Endodermal cell (in vitro differentiated cells): ENCODE results near the gene PLCXD1. TPM values are rescaled to one million over a fixed set of nuclear protein-coding genes. Genes with fewer than 3 reads are reported as not detected.
A peak's percentile ranks its signal among the peaks of the same experiment; 100 is the strongest.
"Not testable (repeated sequence)": the region's sequence is repeated elsewhere in the genome, so short reads cannot be mapped to it uniquely, and the experiment has no call there.

Experiments
- DNase-seq: peaks from one replicate; pipeline ENCODE4 v3.0.0-alpha.2; 2017
- H3K27ac ChIP-seq: 2 replicates; pipeline ENCODE4 v1.5.1; 2013; ENCODE audit warnings: mild to moderate bottlenecking, low read depth, low read length, moderate library complexity
- H3K27me3 ChIP-seq: 2 replicates; pipeline ENCODE4 v1.6.1; 2013; ENCODE audit warnings: mild to moderate bottlenecking, low read length, moderate library complexity; ENCODE audit not compliant: insufficient read depth, control insufficient read depth, poor library complexity, severe bottlenecking
- H3K36me3 ChIP-seq: 2 replicates; pipeline ENCODE4 v1.7.0; 2013; ENCODE audit warnings: mild to moderate bottlenecking, low read length, moderate library complexity; ENCODE audit not compliant: control insufficient read depth, insufficient read depth
- H3K4me1 ChIP-seq: one replicate; pipeline ENCODE4 v1.7.0; 2013; ENCODE audit warnings: low read length; ENCODE audit not compliant: control insufficient read depth, insufficient read depth
- H3K4me3 ChIP-seq: 2 replicates; pipeline ENCODE4 v1.5.1; 2013; ENCODE audit warnings: mild to moderate bottlenecking, low read length, moderate library complexity
- H3K9ac ChIP-seq: 2 replicates; pipeline ENCODE4 v1.6.1; 2013; ENCODE audit warnings: mild to moderate bottlenecking, low read length, moderate library complexity; ENCODE audit not compliant: poor library complexity, severe bottlenecking; ENCODE audit errors: extremely low read depth
- H3K9me3 ChIP-seq: 2 replicates; pipeline ENCODE4 v1.6.1; 2013; ENCODE audit warnings: mild to moderate bottlenecking, low read length, moderate library complexity; ENCODE audit not compliant: control insufficient read depth
- H3K27ac Mint-ChIP-seq: 2 replicates; pipeline ENCODE4 v1.8.0; 2020; ENCODE audit warnings: mixed read lengths
- H3K27me3 Mint-ChIP-seq: 2 replicates; pipeline ENCODE4 v1.8.0; 2021; ENCODE audit warnings: mild to moderate bottlenecking, mixed read lengths; ENCODE audit not compliant: insufficient read depth
- H3K36me3 Mint-ChIP-seq: 2 replicates; pipeline ENCODE4 v1.8.0; 2020; ENCODE audit warnings: low read depth, mixed read lengths
- H3K4me1 Mint-ChIP-seq: 2 replicates; pipeline ENCODE4 v1.8.0; 2020; ENCODE audit warnings: mixed read lengths
- H3K4me3 Mint-ChIP-seq: 2 replicates; pipeline ENCODE4 v1.8.0; 2020; ENCODE audit warnings: mild to moderate bottlenecking, moderate library complexity, mixed read lengths
- H3K9me3 Mint-ChIP-seq: 2 replicates; pipeline ENCODE4 v1.8.0; 2020; ENCODE audit warnings: mild to moderate bottlenecking, mixed read lengths
- CTCF ChIP-seq: fragments of 200-600 bp; sonication (generic); conservative IDR thresholded peaks from 2 replicates; pipeline ENCODE4 v1.5.0; 2021; ENCODE audit warnings: antibody characterized with exemption, mild to moderate bottlenecking
- WGBS, 2 experiments: methylation state at CpG; one replicate each; pipeline versions ENCODE4 v1.1.5 to v1.1.7; 2013; ENCODE audit warnings: missing lambda C conversion rate in 2 of 2, mixed read lengths in 1 of 2; ENCODE audit not compliant: insufficient coverage in 1 of 2, insufficient read length in 1 of 2; 5-methylcytosine and 5-hydroxymethylcytosine counted together
- total RNA-seq, 2 donors: library from RNA; stranded (reverse); fragmentation: NEBNext Ultra II Directional in 1 of 2; extraction: Animal tissue kit (Norgen Biotek cat#: 25700) in 1 of 2; gene quantifications; 2 replicates in 1 of 2; 3 replicates in 1 of 2; pipeline ENCODE4 v1.2.1, GENCODE V29; 2021

Gene PLCXD1
- total RNA-seq, 2 donors from 2014 or later, result 70.3 to 96.9 TPM

- no peak for TF ChIP-seq CTCF
- no peaks in the 10 kb centered on the region for H3K27me3 Mint-ChIP-seq
- H3K4me1 Mint-ChIP-seq, result peaks cover 19% of the 10 kb centered on the region
- H3K9me3 Mint-ChIP-seq, result peaks cover 16% of the 10 kb centered on the region
- H3K36me3 Mint-ChIP-seq, result no peaks in the 10 kb centered on the region
- Histone ChIP-seq H3K4me1 (no peaks in the 10 kb centered on the region), H3K4me3 (no peak overlapping the region), H3K9ac (no peak overlapping the region), H3K9me3 (peaks cover 14% of the 10 kb centered on the region), H3K27ac (no peak overlapping the region), H3K27me3 (no peaks in the 10 kb centered on the region), H3K36me3 (no peaks in the 10 kb centered on the region)
- WGBS, 2 experiments, result 90 to 92% methylated on average over 17 to 28 of the region's 28 CpGs
- H3K27ac Mint-ChIP-seq, result no peak overlapping the region
- no peak overlapping the region for H3K4me3 Mint-ChIP-seq
- DNase-seq, result peak; percentile 30
These were observed 25.3 kb upstream of the PLCXD1 start for GRCh38 chrX:255923-256331.

GRCh38 chrX:257054-257453, 24.1 kb upstream of the PLCXD1 start:
- not testable (repeated sequence) for H3K27ac Mint-ChIP-seq, H3K4me1 ChIP-seq, H3K27me3 ChIP-seq, H3K4me3 Mint-ChIP-seq, H3K27ac ChIP-seq, H3K9ac ChIP-seq, H3K4me3 ChIP-seq, H3K27me3 Mint-ChIP-seq, H3K36me3 Mint-ChIP-seq, H3K36me3 ChIP-seq
- Mint-ChIP-seq H3K4me1 (peaks cover 16% of the 10 kb centered on the region), H3K9me3 (peaks cover 13% of the 10 kb centered on the region)
- H3K9me3 ChIP-seq, result peaks cover 14% of the 10 kb centered on the region
- 95% methylated on average over 12 to 14 of the region's 14 CpGs for WGBS, 2 experiments
- DNase-seq, result peak; percentile 16

- no peak overlapping the region for H3K27ac ChIP-seq
- H3K4me1 ChIP-seq, result no peaks in the 10 kb centered on the region
- no peak overlapping the region for H3K9ac ChIP-seq
- 88 to 90% methylated on average over 15 to 21 of the region's 21 CpGs for WGBS, 2 experiments
- Mint-ChIP-seq H3K4me1 (peaks cover 13% of the 10 kb centered on the region), H3K36me3 (no peaks in the 10 kb centered on the region), H3K4me3 (no peak overlapping the region), H3K27me3 (no peaks in the 10 kb centered on the region), H3K27ac (no peak overlapping the region), H3K9me3 (peaks cover 6% of the 10 kb centered on the region)
- no peak overlapping the region for H3K4me3 ChIP-seq
- DNase-seq, result peak; percentile 45
- H3K9me3 ChIP-seq, result peaks cover 6% of the 10 kb centered on the region
- no peaks in the 10 kb centered on the region for H3K36me3 ChIP-seq
- H3K27me3 ChIP-seq, result no peaks in the 10 kb centered on the region
- TF ChIP-seq CTCF, result no peak
These were observed 23.4 kb upstream of the PLCXD1 start for GRCh38 chrX:257681-258289.
